DMS114 treated with DMSO at 0.1 percent for 48 hours (cell line): ENCODE results near the gene ZC3H15.
"Not testable (repeated sequence)": the region's sequence is repeated elsewhere in the genome, so short reads cannot be mapped to it uniquely, and the experiment has no call there.

Experiments
- DNase-seq: peaks from one replicate; lab custom pipeline; 2025; ENCODE audit not compliant: unreplicated experiment; lab: John Stamatoyannopoulos, UW

Gene ZC3H15

DNA sequence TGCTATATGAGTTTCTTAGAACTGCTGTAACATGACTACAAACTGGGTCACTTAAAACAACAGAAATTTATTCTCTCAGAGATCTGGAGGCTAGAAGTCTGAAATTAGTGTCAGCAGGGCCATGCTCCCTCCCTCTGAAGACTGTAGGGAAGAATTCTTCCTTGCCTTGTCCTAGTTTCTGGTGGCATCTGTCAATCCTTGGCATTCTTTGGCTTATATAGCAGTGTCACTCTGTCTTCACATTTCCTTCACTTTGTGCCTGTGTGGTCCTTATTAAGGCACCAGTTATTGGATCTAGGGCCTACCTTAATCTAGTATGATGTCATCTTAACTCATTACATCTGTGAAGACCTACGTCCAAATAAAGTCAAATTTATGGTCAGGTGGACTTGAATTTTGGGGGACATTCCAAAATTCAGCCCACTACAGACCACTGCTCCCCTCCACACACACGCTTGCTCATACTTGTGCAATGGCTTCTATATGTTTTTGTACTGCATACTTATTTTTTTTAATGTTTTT lies 7.6 kb downstream of the ZC3H15 start:
- no peak for DNase-seq

DNA sequence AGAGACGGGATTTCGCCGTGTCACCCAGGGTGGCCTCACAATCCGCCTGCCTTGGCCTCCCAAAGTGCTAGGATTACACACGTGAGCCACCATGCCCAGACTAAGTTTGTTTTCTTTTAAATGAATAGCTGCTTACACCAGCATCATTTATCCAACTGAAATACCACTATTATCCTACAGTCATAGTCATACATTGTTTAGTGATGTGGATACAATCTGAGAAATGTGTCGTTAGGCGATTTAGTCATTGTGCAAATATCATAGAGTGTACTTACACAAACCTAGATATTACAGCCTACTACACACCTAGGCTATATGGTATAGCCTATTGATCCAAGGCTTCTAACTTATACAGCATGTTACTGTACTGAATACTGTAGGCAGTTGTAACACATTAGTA lies 10.3 kb downstream of the ZC3H15 start:
- DNase-seq = no peak

DNA sequence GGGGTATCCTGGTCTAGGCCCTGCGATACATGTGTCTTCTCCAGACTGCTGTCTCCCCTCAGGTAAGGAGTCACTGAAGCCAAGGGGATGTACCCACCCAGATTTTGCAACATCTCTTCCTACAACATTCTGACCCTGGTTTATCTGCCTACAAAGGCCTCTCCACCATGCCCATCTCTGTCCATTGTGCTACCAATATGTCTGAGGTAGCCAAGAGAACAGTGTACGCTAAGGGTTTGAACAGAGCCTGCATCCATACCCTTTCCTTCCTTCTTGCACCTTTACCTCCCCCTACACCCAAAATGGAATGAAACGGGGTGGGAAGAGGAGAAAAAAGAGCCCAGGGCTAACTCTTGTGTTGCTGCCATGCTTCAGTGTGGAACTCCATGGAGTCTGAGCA lies 11.9 kb downstream of the ZC3H15 start:
- no peak for DNase-seq

DNA sequence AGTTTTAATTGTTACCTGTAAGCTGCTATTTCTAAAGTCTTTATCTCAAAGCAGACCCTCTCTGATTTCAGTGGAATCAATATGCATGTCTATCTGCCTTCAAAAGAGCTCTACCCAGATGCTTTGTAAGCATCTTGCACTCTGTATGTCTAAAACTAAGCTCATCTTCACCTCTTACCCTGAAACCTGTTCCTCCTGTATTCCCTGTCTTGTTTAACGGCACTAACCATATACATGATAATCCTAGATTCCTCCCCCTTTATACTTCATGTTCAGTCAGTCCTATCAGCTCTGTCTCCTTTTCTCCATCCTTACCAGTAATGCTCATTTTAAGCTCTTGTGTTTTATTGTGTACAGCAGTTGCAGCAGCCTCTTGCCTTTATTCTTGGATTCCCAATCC lies 12.8 kb downstream of the ZC3H15 start:
- DNase-seq = no peak

DNA sequence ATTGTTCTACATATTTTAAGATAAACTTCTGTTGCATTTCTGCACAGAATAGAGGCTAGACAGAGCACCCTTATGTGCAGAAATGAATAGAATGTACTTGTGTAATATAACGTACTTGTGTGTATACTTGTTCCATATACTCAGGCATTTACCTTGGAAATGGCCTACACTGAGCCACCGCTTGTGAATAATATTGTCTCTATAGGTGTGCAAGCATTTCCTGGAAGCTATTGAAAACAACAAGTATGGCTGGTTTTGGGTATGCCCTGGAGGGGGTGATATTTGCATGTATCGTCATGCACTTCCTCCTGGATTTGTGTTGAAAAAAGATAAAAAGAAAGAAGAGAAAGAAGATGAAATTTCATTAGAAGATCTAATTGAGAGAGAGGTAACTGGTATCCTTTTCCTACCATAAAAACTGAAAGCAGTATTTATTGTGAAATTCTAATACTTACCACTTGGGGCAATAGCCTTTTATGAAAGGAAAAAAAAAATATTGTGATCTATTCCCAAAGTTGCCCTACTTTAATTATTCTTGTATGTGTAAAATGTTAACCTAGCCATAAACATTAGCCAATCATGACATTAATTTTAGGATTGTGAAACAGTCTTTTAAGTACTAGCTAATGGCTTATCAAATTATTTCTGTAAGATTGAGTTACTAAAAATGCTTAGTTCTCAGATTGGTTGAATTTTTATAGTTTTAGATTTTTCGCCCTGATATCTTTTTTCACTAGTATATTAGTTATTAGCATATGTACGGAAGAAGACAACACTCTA lies 18.0 kb downstream of the ZC3H15 start:
- DNase-seq = no peak

DNA sequence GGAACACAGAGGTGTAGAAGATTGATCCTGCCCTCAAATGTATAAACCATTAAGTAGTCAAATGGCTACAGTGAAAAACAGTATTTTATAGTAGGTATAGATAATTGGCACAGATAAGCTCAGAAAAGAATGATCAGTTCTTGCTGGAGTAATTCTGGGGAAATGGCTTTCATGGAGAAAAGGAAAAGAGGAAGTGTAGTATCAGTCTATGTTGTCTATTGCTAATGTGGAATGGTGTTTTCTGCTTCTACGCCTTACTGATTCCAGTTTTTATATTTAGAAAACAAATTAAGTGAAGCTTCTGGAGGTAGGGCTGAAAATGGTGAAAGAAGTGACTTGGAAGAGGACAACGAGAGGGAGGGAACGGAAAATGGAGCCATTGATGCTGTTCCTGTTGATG lies 22.2 kb downstream of the ZC3H15 start:
- DNase-seq = no peak

DNA sequence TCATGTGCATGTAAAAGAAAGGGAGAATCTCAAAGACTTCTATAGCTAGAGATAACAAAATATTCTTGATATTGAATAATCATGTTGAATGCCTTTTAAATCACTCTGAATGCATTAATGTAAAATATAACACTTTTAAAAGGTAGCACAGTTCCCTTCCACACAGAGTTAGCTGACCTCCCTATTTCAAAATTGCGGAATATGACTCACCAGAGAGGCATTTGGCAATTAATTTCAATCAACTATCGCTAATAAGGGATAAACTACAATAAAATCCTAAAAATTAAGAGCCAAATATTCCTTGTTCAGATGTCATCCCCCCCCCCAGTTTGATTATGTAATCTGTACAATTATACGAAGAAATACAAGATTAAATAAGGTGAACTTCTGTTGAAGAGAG lies 29.3 kb downstream of the ZC3H15 start:
- no peak for DNase-seq

DNA sequence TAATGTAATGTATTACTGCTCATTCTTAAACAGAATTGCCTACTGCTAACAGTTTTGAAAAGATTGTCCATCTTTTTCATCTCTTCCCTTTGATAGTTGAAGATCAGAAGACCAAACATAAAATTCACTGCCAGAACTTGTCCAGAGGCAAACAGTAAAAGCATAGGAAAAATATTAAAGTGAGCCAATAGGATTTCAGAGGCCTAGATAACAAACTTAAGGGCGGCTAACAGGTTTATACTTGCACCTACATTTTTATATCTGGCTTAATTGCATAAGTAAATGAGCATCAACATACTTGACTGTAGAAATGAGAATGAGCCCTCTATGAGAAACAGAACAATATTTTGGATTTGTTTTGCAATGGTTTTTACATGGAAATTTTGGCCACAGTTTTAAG lies 30.3 kb downstream of the ZC3H15 start:
- DNase-seq = no peak

DNA sequence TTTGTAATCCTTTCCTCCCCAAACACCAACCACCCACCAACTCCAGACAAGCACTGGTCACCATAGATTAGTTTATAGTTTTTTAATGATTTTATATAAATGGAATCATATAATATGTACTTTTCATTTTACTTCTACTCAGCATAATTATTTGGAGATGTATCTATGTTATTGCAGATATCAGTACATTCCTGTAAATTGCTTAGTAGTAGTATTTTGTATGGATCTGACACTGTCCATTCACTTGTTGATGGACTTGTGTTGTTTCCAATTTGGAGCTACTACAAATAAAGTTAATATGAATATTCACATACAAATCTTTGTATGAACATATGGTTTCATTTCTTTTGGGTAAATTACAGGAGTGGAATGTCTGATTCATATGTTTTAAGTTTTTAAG lies 31.0 kb downstream of the ZC3H15 start:
- no peak for DNase-seq

DNA sequence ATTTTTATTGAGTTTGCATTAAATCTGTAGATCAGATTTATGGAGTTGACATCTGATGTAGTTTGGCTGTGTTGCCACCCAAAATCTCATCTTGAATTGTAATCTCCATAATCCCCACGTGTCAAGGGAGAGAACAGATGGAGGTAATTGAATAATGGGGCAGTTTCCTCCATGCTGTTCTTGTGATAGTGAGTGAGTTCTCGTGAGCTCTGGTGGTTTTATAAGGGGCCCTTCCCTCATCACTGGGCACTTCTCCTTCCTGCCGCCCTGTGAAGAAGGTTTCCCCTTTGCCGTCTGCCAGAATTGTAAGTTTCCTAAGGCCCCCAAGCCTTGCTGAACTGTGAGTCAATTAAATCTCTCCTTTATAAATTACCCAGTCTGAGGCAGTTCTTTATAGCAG lies 32.2 kb downstream of the ZC3H15 start:
- no peak for DNase-seq

DNA sequence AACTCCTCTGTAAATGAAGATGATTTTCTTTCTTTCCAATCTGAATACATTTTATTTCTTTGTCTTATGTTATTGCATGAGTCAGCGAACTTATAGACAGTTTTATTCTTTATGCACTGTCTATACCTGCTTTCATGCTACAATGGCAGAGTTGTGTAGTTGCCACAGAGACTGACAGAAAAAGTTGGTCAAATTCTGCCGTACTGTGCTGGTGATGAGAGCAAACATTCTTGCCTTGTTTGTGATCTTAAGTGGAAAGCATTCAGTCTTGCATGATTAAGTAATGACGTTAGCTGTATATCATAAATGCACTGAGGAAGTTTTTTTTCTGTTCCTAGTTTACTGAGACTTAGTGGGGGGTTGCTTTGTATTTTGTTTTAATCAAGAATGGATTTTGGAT lies 32.9 kb downstream of the ZC3H15 start:
- DNase-seq = no peak

DNA sequence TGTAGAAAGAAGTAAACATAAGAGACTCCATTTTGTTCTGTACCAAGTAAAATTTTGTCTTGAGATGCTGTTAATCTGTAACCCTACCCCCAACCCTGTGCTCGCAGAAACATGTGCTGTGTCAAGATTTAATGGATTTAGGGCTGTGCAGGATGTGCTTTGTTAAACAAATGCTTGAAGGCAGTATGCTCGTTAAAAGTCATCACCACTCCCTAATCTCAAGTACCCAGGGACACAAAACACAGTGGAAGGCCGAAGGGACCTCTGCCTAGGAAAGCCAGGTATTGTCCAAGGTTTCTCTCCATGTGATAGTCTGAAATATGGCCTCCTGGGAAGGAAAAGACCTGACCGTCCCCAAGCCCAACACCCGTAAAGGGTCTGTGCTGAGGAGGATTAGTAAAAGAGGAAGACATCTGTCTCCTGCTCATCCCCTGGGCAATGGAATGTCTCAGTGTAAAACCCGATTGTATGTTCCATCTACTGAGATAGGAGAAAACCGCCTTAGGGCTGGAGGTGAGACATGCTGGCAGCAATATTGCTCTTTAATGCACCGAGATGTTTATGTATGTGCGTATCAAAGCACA lies 35.6 kb downstream of the ZC3H15 start:
- DNase-seq = not testable (repeated sequence)

DNA sequence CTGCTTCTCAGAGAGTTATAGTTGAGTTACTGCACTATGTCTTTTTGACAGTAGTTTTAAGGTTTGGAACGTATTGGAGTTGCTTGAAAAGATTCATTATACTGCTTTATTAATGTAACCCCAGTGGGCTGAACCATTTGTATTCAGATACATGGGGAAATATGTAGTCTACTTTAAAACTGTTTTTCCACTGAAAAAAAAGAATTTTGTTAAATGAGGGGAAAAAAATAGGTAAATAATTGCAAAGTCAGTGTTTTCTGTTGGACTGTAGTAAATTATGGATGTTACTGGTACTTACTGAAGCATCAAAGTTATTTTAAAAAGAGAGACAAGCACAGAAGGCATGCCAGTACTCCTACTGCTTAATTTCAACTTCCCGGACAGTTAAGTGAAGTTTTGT lies 36.4 kb downstream of the ZC3H15 start:
- DNase-seq = no peak

DNA sequence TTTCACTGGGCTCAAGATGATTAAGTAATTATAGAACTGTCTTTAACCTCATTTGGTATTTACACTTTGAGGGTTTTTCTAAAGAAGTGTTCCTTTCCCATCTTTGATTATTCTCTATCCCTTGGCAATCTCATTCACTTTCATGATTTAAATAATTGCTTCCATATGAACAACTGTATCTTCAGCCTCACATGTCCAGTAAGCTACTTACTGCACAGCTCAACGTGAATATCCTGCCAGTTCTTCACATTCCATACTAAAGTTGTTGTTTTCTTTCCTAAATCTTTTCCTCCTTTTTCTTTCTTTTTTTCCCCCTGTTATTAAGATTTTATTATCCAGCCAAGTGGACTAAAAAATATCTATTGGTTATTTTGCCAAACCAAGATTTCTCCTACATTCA lies 37.7 kb downstream of the ZC3H15 start:
- DNase-seq = no peak

DNA sequence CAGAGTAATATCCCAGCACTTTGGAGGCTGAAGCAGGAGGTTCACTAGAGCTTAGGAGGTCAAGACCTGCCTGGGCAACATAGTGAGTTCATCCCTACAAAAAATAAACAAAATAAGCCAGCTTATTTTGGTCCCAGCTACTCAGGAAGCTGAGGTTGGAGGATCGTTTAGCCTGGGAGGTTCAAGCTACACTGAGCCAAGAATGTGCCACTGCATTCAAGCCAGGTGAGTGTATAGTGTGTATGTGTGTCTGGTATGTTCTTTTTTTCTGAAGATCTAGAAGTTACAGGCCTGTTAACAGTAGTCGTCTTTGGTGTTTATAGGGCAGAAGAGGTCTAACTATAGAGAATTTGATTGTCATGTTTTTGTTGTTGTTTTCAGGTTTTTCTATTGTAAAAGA lies 40.2 kb downstream of the ZC3H15 start:
- DNase-seq = no peak

DNA sequence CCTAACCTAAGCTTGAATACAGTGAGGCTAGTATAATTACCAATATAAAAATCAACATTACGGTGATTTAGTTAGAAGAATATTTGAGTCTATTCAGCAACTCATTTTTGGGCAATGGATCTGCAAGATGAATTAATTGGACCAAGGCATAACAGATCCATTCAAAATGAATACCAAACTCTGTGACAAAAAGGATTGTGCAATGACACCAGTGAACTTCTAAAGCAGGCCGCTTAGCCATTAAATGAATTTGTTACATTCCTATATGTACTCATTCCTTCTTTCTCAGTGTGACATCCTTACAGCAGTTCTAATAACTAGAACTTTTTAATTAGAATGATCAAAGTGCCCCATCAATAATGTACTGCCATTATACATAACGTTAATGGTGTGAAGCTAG lies 44.3 kb downstream of the ZC3H15 start:
- DNase-seq = no peak

DNA sequence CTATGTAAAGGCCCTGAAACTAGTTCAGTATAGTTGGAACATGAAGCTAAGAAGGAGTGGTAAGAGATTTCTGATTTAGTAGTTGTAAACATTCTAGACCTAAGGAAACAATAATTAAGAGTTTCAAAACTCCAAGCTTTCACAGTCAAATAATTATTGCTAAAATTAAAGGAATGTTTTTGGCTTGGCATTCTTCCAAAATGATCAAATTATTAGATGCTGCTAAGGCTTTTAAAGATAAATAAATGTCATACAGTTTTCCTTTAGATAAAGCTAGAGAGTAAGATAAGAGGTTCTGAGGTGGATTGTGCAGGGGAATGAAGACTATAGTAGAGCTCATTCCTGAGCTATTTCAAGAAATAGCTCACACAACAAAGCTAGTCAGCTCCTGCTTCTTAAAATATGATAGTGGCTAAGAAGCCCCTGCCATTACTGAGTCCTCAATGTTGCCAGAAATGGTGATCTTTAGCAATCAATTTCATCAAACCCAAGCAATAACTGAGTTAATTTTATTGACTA lies 45.3 kb downstream of the ZC3H15 start:
- no peak for DNase-seq

DNA sequence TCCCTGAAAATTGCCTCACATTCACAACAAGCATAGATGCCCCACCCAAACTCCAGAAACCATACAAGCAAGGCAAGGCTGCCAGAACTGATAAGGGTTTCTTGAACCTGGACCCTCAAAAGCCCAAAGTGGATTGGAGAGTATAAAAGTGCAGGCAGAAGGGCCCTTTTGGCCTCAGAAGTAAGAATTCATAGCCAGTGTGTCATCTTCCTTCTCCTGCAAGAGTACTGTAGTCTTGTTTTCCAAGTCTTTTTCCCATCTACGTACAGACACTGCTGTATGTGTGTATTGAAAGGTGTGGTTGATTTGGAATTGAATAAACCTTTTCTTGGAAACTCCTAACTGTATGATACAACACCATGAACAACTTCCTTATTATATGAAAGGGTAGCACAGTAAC lies 46.8 kb downstream of the ZC3H15 start:
- no peak for DNase-seq

DNA sequence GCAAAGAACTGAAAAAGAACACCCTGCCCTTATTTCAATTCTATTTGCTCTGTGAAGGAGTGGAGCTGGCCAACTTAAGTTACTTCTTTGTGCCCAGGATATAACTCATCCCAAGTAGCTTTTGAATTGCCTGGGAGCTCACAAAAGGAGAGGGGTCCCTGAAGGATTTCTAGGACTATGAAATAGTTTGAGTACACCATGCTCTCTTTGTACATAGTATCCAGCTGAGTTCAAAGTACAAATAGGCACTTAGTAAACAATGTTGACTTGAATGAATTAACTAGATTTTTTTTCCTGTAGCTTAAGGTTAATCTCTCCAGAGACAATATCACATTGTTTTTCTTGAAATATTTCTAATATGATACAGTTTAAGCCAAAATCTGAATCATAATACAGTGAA lies 47.7 kb downstream of the ZC3H15 start:
- no peak for DNase-seq

DNA sequence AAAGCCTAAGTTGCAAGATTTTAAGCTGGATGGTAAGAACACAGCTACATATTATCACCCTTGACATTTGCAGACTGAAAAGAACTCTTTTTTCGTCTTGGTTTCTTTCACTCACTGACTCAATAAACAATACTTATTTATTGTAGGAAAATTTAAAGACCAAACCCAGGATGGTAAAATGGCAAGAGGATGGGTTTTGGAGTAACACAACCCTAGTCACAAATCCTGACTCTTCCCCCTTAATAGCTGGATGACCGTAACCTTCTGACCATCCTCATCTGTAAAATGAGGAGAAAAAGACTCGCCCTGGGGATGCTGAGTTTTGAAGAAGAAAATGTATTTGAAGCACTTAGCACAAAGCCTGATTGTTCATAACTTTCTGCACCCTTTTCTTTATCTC lies 48.3 kb downstream of the ZC3H15 start:
- DNase-seq = no peak

DNA sequence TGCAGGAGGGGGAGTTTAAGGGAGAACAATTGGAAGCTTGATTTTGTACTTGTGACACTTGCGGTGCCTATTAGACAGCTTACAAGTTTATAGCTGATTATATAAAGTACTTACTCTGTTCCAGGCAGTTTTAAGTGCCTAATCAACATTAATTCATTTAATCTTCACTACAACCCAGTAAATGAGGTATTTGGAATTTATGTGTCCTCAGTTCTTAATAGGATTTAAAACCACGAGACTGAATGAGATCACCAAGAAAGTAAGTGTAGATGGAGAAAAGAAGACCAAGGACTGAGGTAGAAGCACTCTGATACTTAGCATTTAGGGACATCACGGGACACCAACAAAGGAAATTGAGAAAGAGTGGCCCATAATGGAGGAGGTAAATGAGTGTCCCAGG lies 49.8 kb downstream of the ZC3H15 start:
- no peak for DNase-seq

DNA sequence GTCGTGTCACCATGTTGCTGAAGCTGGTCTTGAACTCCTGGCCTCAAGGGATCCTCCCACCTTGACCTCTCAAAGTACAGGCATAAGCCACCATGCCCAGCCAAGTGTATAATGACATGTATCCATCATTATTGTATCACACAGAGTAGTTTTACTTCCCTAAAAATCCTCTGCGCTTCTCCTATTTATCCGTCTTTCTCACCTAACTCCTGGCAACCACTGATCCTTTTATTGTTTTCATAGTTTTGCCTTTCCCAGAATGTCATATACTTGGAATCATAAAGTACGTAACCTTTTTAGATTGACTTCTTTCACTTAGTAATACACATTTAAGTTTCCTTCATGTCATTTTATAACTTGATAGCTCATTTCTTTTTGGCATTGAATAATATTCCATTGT lies 51.0 kb downstream of the ZC3H15 start:
- DNase-seq = no peak

DNA sequence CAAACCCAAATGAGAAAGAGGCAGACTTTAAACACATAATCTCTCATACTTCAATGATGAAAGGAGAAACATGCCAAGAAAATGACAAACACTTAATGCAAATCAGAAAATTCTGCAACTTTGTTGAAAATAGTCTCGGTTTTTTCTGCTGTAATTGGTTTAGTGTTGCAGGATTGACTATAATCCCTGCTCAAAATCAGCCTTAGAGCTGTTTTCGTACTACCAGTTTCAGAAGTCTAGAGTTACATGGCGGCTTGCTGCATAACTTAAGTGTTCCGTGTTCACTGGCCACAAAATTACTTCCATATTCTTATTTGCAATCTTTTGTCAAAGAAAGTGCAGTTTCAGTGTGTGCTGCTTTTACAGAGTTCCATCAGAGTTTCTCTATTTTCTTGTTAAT lies 54.9 kb downstream of the ZC3H15 start:
- no peak for DNase-seq
